Activated gamma-delta T cell treated with Interleukin-2 at 50 U/mL for 16 hours (primary cell): ENCODE data around the gene MYH9.
"Not testable (repeated sequence)": the region's sequence is repeated elsewhere in the genome, so short reads cannot be mapped to it uniquely, and the experiment has no call there.

ENCODE experiments used
- DNase-seq: peaks from one replicate; pipeline ENCODE4 v3.0.0-alpha.2; 2020

MYH9 gene

DNA sequence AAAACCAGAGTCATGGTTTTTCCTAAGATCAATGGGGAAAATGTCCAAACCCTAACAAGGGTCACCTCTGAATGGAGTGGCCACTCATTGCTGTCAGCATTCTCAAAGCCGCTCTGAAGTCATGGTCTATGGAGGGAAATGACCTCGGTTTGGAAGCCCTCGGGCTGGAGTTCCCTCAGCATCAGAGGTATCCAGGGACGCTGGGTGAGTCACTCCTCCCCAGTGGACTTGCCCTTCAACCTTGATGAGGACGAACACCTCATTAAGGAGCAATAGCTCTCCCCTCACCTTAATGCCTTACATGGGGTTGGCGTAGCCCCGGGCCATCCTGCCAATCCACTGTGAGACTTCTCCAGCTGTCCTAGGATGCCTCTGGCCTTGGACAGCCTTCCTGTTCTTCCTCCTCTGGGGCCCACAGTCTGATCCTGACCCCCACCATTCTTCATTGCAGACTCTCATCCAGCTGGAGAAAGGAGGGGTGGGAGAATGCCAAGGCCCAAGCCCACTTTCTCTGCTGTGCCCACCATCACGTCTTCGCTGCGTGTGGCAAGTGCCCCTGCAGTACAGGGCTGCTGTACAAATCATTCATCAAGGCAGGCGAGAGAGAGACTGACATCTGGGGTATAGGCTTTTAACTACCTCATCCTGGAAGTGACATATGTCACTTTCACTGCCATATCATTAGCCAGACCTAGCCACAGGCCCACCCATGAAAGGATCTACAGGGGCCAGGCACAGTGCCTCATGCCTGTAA, 25.4 kb upstream of the MYH9 start:
- DNase-seq: no peak

DNA sequence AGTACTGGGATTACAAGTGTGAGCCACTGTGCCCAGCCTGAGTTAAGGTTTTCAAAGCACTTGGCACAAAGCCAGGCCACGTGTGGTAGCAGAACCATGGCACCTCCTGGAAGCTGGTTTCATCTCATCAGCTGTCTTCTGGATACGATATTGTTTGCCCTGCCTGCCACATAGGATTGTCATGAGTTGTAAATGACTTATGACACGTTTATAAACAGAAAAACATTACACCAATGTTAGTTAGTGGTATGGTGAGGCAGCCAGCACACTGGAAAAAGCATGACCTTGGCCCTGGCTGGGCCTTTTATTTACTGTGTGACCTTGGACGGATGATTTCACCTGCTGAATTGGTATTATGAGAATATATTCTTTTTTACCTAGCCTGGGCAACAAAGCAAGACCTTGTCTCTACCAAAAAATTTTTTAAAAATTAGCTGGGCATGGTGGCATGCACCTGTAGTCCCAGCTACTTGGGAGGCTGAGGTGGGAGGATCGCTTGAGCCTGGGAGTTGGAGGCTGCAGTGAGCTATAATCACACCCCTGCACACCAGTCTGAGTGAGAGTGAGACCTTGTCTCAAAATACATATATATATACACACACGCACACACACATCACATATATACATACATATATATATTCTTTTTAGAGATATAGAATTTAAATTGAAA, 24.0 kb upstream of the MYH9 start:
- no peak for DNase-seq

DNA sequence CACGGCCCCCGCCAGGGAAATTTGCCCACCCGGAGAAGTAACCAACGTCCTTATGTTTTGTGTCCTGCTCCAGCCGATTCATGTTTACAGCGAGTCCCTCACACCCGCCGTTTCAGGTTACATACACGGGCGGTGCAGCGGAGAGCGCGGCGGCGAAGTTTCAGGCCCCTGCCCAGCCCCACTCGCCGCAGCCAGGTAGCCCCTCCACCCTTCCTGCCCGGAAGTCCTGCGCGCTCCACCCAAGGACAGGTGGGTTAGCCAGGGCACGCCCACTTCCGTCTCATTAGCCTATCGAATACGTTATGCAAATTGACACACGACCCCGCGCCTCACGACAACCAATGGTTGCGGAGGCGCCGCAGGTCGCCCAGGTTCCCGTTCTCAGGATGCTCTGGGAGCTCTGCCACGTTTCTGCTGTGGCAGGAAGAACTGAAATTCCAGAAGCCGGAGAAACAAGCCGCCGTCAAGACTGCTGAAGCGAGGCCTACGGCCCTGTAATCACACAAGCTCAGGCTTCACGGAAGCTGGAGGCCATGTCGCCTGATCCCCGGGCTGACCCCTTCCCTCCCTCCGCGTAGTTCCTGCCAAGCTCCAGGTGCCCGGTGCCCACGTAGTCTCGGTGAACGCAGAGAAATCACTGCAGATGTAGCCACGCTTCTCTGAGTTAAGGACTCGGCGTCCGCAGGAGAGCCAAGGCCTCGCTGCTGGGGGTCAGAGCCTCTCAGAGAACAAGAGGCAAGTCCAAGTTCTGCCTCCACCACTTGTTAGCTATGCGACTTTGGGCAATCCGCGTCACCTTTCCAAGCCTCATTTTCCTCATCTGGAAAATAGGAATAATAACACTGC, 22.4 kb upstream of the MYH9 start:
- peak; percentile 70 for DNase-seq

DNA sequence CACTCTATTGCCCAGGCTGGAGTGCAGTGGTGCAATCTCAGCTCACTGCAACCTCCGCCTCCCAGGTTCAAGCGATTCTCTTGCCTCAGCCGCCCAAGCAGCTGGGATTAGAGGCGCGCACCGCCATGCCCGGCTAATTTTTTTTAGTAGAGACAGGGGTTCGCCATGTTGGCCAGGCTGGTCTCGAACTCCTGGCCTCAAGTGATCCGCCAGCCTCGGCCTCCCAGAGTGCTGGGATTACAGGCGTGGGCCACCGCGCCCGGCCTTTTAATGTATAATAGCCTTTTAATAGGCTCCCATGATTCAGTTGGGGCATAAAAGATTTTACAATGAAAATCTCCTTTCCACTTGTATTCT, 21.8 kb upstream of the MYH9 start:
- not testable (repeated sequence) for DNase-seq

DNA sequence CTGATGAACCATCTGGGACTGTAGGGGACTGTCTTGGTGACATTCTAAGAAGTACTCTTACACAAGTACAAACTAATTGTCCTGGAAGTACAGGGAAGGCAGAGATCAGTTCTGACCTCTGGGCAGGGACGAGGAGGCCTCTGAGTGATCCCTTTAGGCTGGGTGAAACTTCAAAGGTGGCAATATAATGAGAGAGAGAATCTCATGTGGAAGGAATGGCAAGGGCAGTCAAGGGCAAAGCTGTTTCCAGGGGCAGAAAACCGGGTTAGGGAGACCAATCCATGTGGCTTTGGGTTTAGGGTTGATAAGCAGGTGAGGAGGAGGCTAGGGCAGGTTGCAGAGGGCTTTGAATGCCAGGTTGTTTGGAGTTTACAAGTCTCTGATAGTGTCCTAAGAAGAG, 21.3 kb upstream of the MYH9 start:
- DNase-seq: no peak

DNA sequence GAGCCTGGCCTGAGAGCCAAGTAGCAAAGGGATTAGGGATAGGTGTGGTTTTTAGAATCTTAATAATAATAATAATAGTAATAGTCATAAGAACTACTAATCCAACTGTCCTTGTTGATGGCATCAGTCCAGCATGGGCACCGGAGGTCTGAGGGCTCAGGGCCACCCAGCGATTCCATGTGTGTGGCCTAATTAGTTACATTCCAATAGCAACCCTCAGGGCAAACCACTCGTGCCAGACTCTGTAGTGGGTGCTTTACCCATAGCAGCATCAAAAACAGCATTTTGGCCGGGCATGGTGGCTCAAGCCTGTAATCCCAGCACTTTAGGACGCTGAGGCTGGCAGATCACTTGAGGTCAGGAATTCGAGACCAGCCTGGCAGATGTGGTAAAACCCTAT, 19.0 kb upstream of the MYH9 start:
- DNase-seq: no peak

DNA sequence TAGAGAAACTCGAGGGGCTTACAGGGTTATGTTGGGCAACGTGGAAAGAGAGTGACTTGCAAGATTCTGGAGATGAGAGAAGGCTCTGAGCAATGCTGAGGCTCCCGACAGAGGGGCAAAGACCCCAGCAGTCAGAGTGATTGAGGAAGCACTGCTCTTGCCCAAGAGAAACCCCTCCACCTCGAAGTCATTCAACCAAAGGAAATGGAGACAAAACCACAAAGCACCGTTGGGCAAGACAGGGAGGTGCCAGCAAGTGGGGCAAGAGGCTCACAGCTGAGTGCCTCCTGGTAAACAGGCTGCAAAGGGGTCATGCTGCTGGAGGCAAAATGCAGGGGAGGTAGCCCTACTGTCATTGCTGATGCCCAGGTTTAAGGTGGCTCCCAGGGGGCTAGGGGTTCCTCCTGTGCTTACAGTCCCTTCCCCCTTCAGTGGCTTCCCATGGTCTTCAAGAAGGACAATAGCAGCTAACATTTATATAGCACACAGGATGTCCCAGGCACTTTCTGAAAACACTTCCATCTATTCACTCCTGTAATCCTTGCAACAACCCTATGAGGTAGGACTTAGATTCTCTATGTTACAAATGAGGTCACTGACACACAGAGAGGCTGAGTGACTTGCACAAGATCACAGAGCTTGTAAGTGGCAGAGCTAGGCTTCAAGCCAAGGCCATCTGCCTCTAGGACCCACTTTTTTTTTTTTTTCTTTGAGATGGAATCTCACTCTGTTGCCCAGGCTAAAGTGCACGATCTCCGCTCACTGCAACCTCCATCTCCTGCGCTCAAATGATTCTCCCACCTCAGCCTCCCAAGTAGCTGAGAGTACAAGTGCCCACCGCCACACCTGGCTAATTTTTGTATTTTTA, 18.1 kb upstream of the MYH9 start:
- peak; percentile 72 for DNase-seq

DNA sequence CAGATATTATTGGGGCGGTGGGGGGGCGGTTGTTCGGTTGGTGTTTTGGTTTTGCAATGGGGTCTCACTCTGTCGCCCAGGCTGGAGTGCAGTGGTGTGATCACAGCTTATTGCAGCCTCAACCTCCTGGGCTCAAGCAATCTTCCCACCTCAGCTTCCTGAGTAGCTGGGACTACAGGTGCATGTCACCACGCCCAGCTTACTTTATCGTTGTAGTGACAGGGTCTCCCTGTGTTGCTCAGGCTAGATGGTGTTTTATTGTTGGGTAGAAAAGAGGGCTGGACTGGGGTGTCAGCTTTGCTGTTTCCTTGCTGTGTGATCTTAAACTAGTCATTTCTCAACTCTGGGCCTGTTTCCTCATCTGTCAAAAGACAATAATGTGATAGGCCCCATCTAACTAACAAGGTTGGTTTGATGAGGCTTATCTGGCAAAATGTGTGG, 17.5 kb upstream of the MYH9 start:
- peak; percentile 19 for DNase-seq

DNA sequence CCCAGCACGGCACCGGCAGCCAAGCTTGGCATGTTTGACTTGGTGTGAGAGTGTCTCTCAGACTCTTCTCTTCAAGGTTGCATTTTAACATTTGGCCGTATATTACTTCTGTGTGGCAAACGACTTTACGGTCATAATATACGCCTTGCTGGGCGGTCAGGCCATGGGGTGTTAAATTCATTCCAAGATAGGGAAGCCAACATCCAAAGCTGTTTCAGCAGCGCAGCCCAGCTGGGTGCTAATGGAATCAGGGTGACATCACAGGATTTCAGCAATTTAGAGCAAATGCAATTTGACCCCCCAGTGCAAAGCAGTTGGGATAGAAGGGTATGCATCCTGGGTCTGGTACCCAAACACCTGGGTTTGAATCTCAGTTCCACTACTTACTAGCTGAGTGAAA, 16.7 kb upstream of the MYH9 start:
- DNase-seq: no peak

DNA sequence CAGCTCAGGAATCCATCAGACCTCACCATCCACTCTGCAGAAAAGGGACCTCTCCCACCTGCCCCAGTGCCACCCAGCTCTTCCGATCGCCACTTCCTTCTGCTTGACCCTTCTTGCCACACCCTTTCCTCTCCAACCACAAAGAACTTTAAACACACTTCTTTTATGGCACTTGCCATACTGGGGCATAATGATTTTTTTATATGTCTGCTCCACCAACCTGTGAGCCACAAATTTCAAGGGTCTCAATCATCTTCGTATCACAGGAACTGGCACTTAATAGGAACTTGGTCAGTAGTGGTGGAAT, 11.7 kb upstream of the MYH9 start:
- no peak for DNase-seq

DNA sequence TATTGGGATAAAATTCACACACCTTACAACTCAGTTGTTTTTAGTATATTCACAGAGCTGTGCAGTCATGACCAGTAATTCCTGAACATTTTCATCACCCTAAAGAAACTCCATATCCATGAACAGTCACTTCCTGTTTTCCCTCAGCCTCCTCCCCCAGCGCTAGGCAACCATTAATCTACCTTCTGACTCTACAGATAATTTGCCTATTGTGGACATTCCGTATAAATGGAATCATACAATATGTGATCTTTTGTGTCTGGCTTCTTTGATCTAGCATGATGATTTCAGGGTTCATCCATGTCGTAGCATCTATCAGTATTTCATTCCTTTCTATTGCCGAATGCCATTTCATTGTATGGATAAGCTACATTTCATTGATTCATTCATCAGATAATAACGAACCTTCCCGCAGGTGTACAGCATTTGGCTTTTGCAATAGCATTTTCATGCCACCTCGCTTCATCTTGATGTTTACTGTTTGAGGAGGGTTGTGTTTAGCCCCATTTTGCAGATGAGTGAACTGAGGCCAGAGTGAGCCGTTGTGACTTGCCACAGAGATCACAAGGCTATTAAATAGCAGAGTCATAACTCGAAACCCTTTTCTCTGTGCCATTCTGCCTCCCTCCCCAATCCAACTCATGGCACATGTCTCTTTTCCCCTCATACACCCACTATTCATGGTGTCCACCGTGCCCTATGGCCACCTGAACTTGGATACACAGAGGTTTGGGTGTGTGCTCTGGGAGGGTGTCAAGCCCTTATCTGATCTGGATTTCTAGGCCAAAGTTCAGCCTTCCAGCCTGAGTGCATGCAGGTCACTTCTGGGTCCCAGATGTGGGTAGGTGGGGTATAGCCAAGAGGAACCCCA, 11.1 kb upstream of the MYH9 start:
- no peak for DNase-seq

DNA sequence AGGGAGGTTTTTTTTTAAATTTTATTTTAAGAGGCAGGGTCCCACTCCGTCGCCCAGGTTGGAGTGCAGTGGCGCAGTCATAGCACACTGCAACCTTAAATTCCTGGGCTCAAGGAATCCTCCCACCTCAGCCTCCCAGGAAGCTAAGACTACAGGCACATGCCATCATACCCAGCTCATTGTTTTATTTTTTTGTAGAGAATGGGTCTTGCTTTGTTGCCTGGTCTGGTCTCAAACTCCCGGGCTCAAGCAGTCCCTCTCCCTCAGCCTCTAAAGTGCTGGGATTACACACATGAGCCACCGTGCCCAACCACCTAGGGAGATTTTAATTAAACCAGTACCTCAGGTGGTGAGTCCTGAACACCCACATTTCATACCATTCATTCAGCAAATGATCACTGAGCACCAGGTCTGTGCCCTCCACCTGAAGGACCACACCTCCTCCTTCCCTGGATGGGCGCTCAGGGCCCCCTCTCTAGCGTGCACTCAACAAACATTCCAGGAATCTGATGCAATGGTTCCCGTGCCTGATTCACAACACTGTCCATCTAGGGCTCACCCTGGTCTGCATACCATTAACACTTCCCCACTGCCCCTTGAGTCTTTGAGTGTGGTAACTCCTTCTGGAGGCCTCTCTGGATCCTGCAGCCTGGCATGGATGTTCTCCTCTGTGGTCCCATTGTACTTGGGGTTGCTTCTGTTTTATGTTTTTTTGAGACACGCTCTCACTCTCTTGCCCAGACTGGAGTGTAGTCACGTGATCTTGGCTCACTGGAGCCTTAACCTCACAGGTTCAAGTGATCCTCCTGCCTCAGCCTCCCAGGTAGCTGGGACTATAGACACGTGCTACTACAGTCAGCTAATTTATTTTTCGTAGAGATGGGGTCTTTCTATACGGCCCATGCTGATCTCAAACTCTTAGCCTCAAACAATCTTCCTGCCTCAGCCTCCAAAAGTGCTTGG, 9.6 kb upstream of the MYH9 start:
- DNase-seq: no peak

DNA sequence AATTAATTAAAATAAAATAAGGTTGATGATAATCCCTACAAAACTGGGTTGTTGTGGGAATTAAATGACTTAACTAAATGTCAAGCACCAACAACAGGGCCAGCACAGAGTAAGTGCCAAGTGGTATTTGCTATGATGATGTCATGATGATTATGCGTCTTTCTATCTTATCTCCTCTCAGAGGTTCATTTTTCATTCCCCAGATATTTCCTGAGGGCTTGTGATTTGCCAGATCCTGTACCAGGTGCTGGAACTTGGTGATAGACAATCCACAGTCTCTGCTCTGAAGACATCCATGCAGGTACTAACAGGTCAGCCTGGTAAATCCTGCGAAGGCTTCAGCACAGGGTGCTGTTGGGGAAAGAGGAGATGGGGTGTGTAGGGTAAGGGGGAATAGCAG, 8.1 kb upstream of the MYH9 start:
- DNase-seq: no peak

DNA sequence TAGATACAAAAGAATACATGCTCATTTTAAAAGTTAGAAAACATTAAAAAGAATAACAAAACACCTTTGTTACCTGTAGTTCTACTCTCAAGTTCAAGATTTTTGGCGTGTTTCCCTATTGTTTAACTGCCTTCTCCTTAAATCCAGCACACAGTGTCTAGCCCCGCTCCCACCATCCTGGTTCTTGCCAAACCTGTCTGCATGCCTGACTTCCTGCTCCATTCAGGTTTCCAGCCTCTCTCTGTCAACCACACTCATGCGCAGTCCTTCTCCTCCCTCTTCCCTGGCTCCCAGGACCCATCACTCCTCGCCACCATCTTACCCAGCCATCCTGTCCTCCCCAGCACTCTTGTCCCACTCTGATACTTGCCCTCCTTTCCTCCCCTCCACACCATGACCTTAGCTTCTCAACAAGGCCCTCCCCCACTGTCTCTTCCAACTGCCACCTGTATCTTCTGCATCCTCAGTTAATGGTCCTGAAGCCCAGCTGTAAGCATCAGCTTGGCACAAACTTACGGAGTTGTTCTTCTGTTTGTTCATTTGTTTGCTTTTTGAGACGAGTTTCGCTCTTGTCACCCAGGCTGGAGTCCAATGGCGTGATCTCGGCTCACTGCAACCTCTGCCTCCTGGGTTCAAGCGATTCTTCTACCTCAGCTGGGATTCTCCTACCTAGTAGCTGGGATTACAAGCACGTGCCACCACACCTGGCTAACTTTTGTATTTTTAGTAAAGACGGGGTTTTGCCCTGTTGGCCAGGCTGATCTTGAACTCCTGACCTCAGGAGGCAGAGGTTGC, 7.5 kb upstream of the MYH9 start:
- DNase-seq: no peak

DNA sequence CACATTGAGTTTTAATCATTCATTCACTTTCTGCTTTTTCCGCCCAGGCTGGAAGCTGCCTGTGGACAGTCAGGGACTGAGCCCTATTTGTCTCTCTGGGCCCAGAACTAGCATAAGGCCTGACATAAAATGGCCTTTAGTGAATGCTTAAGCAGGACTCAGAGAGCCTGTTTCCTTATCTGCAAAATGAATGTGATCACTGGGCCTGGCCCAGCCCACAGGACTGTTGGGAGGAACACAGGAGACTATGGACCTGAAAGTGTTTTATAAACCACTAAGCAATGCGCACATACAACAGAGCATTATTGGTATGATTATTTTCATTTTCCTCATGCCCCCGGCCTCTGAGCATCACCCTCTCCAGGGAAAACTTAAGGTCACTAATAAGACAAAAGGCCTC, 3.9 kb upstream of the MYH9 start:
- no peak for DNase-seq

DNA sequence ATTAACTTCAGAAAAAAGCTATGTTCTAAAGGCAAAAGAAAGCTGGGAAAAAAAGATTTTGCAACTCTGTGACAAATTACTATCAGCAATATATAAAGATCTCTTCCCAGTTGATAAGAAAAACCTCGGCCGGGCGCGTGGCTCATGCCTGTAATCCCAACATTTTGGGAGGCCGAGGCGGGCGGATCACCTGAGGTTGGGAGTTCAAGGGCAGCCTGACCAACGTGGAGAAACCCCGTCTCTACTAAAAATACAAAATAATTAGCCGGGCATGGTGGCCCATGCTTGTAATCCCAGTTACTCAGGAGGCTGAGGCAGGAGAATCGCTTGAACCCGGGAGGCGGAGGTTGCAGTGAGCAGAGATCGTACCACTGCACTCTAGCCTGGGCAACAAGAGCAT, 1.4 kb upstream of the MYH9 start:
- DNase-seq: not testable (repeated sequence)

DNA sequence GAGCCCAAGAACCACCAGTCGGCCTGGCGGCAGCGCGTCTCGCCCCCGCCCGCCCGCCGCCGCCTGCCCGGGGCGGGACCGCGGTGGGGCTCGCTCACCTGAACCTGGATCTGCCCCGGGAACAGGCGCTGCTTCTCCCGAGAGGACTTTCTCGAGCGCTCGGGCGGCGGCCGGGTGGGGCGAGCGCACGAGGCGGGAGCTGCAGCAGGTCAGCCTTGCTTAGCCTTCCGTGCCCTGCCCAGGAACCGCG, 133 bp downstream of the MYH9 start:
- DNase-seq: no peak

DNA sequence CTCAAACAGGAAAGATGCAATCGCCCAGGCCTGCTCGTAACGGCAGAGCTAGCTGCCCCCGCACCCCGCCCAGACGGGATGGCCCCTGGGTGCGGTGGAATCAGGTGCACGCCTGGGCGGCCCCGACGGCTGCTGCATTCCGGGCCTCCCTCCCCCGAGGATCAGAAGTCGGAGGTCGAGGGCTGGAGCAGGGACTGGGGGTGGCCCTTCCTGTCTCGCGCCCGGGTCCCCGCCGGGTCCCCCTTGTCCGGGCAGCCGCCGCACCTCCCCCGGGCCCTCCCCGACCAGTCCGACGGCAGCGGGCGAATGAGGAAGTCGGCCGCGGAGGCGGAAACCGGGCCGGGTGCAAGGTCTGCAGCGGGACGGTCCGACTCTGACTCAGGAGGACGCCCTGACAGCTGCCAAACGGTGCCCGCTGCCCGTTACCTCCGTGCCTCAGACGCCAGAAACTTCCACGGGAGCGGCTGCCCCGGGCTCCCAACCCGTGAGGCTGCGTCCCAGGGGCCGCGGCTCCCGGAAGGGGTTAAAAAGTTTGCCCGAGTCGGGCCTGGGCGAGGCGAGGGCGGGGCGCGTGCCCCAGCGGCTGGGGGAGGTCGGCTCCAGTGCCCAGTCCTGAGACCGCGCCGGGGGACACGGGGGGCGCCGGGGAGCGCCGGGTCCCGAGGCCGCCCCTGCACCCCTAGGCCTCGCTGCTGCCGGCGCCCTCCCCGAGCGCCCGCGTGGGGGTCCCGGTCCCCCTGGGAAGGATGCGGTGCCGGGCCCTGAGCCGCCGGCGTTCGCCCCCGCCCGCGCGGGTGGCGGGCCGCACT, 663 bp downstream of the MYH9 start:
- DNase-seq: no peak

DNA sequence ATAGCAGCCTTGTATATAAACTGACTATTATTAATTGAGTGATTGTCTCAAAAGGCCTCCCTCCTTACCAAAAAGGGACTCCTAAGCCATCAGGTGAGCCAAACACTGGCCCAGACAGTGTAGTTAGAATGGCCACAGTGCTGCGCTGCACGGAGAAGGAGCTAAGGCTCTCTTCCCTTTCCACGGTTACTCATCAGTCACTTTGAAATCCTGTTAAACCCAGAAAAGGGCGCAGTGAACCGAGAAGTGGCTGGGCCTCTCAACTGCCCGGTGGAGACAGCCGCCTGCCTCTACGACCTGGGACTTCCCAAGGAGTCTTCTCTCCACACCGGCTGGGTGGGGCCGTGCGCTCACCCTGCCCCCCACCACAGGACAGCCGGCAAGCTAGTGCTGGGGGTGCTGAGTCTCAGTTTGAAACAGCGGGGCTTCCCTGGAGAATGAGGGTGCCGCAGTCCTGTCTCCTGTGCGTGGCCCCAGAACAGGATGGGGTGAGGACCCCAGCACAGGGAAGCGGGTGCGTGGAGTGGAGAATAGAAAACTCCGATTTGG, 1.3 kb downstream of the MYH9 start:
- DNase-seq: no peak
